NCI-H146 (cell line): ENCODE results near the gene S100A4.
A peak's percentile ranks its signal among the peaks of the same experiment; 100 is the strongest.

ENCODE experiments used
- DNase-seq: peaks from one replicate; lab custom pipeline; 2025; lab: John Stamatoyannopoulos, UW

The S100A4 gene

GRCh38 chr1:153547560-153548551 lies 2.2 kb upstream of the S100A4 start:
- no peak for DNase-seq

DNA sequence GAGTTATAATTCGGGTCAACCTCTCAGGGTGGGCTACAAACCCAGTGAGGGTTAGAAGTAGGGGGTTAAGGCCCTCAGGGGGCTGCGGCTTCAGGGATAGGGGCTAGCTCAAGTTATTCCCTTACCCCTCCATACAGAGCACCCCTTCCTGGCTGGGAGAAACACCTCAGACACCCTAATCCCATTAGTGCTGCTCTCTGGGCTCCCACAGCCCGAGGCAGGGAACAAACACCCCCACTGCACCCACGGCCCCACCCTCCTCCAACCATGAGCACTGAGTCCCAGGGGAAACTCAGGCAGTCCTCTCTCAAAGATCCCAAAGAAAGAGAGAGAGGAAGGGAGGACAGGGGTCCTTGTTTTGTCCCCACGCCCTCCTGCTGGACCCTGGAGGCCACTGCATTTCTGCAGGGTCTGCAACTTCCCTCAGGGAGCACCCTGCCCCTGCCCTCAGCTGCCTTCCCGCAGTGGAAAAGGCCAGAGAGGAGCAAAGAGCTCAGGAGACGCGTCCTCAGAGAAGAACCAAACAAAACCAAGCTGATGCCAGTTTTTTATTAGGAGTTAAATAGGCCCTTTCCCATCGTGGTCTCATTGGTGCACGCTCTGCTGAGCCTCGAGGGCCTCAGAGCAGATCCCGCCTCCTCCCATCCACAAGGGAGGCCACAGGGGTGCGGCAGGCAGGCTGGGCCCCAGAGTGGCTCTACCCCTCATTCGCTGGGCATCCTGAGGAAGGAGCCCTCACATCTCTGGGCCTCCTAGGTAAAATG lies 1.4 kb upstream of the S100A4 start:
- no peak for DNase-seq

DNA sequence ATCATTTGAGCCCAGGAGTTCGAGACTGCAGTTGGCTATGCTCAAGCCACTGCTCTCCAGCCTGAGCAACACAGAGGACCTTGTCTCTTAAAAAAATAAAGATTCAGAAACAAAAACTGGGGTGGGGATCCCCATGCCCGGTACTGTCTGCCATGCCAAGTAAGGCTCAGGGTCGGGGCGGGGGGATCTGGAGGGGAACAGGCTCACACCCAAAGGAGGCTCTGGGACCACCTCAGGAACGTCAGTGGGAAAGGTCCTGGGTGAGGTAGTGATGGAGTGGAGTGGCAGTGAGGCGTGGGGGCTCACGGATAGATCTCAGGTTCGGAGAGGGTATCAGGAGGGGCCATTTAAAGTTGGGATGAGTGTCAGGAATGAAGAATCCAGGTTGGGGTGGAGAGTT lies 765 bp upstream of the S100A4 start:
- no peak for DNase-seq

DNA sequence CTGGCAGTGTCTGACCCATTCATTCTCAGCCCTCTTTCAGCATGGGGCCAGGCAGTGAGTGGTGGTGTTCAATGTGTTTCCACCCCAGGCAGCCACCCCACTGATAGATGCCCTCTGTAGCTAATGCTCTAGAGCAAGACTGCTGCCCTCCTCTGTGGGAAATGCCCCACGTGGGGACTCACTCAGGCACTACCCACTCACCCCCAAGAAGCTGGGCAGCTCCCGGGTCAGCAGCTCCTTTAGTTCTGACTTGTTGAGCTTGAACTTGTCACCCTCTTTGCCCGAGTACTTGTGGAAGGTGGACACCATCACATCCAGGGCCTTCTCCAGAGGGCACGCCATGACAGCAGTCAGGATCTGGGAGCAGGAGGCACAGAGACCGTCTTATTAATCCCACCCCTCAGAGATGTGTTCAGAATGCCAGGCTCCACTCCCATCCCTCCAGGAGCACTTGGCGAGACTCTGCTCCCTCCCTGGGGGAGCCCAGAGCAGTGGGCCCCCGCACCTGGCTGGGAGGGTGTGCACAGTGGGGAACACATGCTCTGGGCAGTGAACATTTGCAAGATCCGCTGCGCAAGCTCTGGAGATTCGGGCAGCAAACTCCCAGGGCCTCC lies 1.0 kb downstream of the S100A4 start:
- no peak for DNase-seq

GRCh38 chr1:153543736-153544135 lies 1.9 kb downstream of the S100A4 start:
- no peak for DNase-seq

DNA sequence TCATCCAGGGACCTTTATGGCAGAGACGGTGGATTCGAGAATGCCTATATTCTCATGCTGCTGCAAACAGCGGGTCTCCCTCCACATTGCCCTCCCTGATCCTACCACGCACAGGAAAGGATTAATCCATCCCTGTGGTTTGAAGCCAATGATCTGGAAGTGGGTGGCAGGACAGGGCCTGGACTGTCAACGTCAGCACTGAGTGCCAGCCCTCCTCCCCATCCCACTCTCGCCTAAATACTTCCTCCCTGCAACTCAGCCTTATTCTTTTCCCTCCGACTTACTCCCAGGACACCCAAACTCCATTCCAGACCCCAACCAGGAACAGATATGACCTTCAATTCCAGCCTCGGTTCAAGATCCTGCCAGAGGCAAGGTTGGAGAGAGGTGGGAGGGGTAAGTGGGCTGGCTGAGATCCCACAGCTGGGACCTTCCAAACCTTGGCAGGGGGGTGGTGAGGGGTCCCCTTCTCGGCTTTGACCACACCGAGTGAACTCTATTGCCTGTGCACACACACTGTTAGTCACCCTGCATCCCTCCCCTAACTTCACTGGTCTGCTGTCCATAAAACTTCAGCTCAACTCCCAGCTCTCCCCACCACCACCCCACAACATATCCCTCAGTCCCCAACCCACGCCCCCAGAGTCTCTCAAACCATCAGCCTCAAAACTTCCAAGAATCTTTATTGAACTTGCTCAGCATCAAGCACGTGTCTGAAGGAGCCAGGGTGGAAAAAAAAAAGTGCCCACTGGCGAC lies 2.5 kb downstream of the S100A4 start:
- no peak for DNase-seq

DNA sequence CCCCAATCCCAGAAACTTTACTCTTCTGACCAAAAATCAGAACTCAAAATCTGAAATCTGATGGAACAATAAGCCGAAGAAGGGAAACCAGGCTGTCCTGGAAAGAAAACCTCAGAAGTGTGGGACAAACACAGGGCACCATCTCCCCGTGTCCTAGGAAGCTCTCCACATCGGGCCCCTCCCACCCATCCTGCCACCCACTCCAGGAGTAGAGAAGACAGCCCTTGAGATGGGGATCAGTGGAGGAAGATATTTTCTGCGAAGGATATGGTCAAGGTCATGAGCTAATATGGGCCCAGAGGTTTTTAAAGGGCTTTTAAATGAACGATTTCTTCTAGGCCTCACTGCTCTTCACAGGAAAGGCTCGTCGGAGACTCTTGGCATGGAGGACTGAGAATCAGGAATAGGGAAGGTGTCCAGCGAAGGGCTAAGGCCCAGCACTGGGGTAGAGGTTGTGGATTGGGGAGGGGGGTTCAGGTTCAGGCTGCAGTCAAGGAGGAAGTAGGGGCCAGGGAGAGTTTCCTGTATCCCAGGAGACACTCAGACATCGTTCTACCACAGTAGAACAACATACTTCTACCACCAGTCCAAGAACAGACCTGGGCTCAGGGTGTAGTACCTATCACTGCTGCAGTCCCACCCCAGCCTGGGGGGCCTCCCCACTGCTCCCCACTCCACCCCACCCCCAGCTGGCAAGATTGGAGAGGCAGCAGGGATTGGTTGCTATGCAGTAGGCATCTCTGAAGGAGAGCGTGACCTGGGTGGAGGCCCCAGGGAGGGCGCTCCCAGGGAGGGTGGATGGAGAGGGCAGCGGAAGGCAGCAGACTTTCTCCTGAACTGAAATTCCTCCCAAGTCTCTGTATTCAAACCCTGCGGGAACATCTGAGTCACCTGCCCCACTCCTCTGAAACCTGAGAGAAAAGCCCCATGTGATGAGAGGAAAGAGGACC lies 3.7 kb downstream of the S100A4 start:
- no peak for DNase-seq

- DNase-seq, result no peak
Observed at GRCh38 chr1:153540394-153541361, 4.9 kb downstream of the S100A4 start, which contains the start of gene S100A5. TSS of gene S100A5 (minus strand) at chr1:153540934. CDS start at chr1:153540191, 743 bp downstream.

GRCh38 chr1:153539395-153540093 lies 6.1 kb downstream of the S100A4 start:
- no peak for DNase-seq

GRCh38 chr1:153538315-153538821 lies 7.2 kb downstream of the S100A4 start:
- DNase-seq, result peak; percentile 60

- DNase-seq, result no peak
Observed at GRCh38 chr1:153537376-153537730, 8.3 kb downstream of the S100A4 start.

- DNase-seq, result peak; percentile 33
Observed at GRCh38 chr1:153536671-153537375, 8.8 kb downstream of the S100A4 start.

DNA sequence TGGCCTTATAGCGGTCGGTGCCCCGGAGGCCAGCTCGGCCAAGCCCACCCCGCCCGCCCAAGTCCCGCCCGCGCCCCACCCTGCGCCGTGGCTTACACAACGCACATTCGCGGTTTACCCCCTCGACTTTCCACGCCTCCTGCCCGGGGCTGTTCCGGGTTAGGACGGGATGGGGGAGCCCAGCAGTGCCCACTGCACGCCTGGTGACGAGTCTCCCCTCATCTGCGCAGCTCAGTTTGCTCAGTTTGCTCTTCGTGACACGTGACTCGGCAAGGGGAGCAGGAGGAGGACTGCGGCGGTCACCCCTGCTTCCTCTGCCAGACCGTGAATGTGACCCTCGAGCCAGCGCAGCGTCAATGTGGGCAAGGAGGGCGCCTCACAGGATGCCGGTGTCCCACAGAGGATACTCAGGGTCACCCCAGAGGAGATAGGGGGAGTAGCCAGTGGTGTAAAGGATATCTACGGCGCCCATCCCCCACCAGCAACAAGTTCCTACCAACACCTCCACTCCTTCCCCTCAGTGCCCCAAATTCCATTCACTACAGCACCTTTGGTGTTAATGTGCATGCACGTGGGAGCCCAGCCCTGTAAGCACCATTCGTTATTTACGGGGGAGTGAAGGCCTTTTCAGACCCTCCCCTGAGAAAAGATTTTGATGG lies 9.5 kb downstream of the S100A4 start:
- peak; percentile 88 for DNase-seq

GRCh38 chr1:153535242-153536011 lies 10.2 kb downstream of the S100A4 start, which contains the start of gene S100A6:
TSS of gene S100A6 (minus strand) at chr1:153535991. CDS start at chr1:153535339, 652 bp downstream.
- DNase-seq, result peak; percentile 30

- no peak for DNase-seq
Observed at GRCh38 chr1:153534925-153535241, 10.7 kb downstream of the S100A4 start.

DNA sequence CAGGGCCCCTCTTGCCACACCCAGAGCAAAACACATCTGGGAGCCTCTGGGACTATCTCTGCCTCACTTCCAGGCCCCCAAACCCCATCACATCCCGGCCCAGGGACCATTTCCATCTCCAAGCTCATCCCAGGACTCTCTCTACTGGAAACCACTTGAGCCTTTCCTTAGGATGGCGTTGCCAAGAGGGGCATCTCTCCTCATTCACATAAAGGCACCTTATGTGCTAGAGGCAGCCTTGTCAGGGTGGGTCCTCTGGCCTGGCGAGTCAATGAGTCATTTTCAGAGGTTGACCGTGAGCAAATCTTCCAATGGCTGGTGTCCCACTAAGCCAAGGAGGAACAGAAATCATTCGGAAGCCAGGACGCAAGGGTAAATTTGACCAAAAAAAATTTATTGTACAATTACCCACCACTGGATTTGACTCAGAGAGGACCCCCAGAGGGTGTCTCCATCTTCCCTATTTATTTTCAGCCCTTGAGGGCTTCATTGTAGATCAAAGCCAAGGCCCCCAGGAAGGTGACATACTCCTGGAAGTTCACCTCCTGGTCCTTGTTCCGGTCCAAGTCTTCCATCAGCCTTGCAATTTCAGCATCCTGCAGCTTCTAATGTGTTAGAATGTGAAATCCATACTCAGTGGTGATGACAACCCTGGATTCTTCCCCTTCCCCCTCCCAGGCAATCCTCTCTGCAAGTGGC lies 11.2 kb downstream of the S100A4 start:
- DNase-seq, result no peak
